ENCODE data around the gene YJEFN3. TPM values are rescaled to one million over a fixed set of nuclear protein-coding genes. Genes with fewer than 3 reads are reported as not detected.

Gene YJEFN3
- total RNA-seq, 1 donor from 2014 or later = 2.1 TPM

GRCh38 chr19:19558055-19558454 is 29.3 kb downstream of the YJEFN3 start:
- Histone ChIP-seq H3K4me3 (ENCODE audit: low read depth, low read length) (no peak overlapping the region), H3K27me3 (ENCODE audit: control insufficient read depth, insufficient read depth, low read length) (no peaks in the 10 kb centered on the region), H3K36me3 (ENCODE audit: control insufficient read depth, insufficient read depth, low read length) (no peaks in the 10 kb centered on the region)
- TF ChIP-seq, protein P1, sequence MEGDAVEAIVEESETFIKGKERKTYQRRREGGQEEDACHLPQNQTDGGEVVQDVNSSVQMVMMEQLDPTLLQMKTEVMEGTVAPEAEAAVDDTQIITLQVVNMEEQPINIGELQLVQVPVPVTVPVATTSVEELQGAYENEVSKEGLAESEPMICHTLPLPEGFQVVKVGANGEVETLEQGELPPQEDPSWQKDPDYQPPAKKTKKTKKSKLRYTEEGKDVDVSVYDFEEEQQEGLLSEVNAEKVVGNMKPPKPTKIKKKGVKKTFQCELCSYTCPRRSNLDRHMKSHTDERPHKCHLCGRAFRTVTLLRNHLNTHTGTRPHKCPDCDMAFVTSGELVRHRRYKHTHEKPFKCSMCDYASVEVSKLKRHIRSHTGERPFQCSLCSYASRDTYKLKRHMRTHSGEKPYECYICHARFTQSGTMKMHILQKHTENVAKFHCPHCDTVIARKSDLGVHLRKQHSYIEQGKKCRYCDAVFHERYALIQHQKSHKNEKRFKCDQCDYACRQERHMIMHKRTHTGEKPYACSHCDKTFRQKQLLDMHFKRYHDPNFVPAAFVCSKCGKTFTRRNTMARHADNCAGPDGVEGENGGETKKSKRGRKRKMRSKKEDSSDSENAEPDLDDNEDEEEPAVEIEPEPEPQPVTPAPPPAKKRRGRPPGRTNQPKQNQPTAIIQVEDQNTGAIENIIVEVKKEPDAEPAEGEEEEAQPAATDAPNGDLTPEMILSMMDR (IDR thresholded peaks at IDR 0.05; ENCODE audit: insufficient read depth, low read length, poor library complexity, severe bottlenecking) = no peak
- DNase-seq (ENCODE audit: low read depth) = no peak

DNA sequence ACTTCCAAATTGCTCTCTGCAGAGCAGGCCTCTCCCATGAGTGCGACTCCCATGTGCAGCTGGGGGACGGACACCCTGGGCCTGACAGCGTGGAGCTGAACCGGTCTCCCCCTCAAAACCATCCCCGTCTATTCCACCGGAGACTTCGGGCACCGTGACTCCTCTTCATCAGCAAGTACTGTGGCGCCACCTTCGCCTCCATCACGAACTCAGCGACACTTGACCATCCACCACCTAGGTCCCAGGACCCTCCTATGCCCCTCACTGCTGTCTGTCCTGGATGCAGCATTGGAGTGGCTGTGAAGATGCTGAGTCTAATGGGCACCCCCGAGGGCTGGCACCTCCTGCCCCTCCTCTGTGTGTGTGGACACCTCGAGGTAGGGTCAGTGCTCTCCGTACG is 29.9 kb downstream of the YJEFN3 start:
- TF ChIP-seq, protein P1 (IDR thresholded peaks at IDR 0.05; ENCODE audit: insufficient read depth, low read length, poor library complexity, severe bottlenecking) = no peak
- DNase-seq (ENCODE audit: low read depth) = no peak
- Histone ChIP-seq H3K36me3 (ENCODE audit: control insufficient read depth, insufficient read depth, low read length) (no peaks in the 10 kb centered on the region), H3K4me3 (ENCODE audit: low read depth, low read length) (no peak overlapping the region), H3K27me3 (ENCODE audit: control insufficient read depth, insufficient read depth, low read length) (no peaks in the 10 kb centered on the region)

DNA sequence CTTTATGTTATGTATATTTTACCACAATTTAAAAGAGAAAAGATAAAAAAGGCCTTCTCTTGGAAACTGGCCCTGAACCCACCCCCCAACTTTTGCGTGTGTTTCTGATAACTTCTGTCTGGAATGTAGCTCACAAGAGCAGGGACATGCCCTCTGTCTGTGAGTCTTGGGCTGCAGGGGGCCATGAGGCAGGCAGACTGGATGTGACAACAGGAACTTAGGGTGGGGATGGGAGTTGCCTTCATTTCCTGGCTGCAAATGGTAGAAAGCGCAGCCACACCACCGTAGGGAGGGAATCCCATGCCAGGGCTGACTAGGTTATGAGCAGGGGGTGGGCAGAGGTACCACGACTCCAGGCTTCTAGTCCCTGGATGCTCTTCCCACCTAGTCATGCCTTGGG is 31.2 kb downstream of the YJEFN3 start:
- TF ChIP-seq, protein P1 (IDR thresholded peaks at IDR 0.05; ENCODE audit: insufficient read depth, low read length, poor library complexity, severe bottlenecking) = no peak

GRCh38 chr19:19561946-19562664 is 33.4 kb downstream of the YJEFN3 start:
- DNase-seq (ENCODE audit: low read depth) = no peak
- TF ChIP-seq, protein P1 (IDR thresholded peaks at IDR 0.05; ENCODE audit: insufficient read depth, low read length, poor library complexity, severe bottlenecking) = no peak
- Histone ChIP-seq H3K4me3 (ENCODE audit: low read depth, low read length) (no peak overlapping the region), H3K27me3 (ENCODE audit: control insufficient read depth, insufficient read depth, low read length) (no peaks in the 10 kb centered on the region), H3K36me3 (ENCODE audit: control insufficient read depth, insufficient read depth, low read length) (no peaks in the 10 kb centered on the region)

More for the DNA sequence above, 31.2 kb downstream of the YJEFN3 start:
- Histone ChIP-seq H3K36me3 (ENCODE audit: control insufficient read depth, insufficient read depth, low read length) (no peaks in the 10 kb centered on the region), H3K4me3 (ENCODE audit: low read depth, low read length) (no peak overlapping the region), H3K27me3 (ENCODE audit: control insufficient read depth, insufficient read depth, low read length) (no peaks in the 10 kb centered on the region)
- DNase-seq (ENCODE audit: low read depth) = no peak

- DNase-seq (ENCODE audit: low read depth) = no peak
- H3K36me3 ChIP-seq (ENCODE audit: control insufficient read depth, insufficient read depth, low read length) = no peaks in the 10 kb centered on the region
- no peak overlapping the region for H3K4me3 ChIP-seq (ENCODE audit: low read depth, low read length)
- no peaks in the 10 kb centered on the region for H3K27me3 ChIP-seq (ENCODE audit: control insufficient read depth, insufficient read depth, low read length)
- TF ChIP-seq, protein P1 (IDR thresholded peaks at IDR 0.05; ENCODE audit: insufficient read depth, low read length, poor library complexity, severe bottlenecking) = no peak
These were observed 34.1 kb downstream of the YJEFN3 start for GRCh38 chr19:19562665-19563347.

Measured in kidney epithelial cell (primary cell).